HCT116 (cell line): ENCODE data around the gene EIPR1. TPM values are rescaled to one million over a fixed set of nuclear protein-coding genes. Genes with fewer than 3 reads are reported as not detected.

Source experiments
- ATAC-seq: fragments of 200-7000 bp; cut with Tn5 transposase; 2 replicates; pipeline ENCODE4 v1.9.1; 2020; ENCODE audit warnings: mild to moderate bottlenecking, moderate library complexity
- BruUV-seq: library from RNA; stranded (reverse); fragments of 400-500 nt; replicated peaks from 2 replicates; lab custom pipeline; 2021; lab: Mats Ljungman, UMichigan
- CTCF ChIA-PET: fragments of 300-600 bp; sonication (Branson Sonifier 250); formaldehyde crosslinking; loops from one replicate; lab custom pipeline; 2021; ENCODE audit warnings: antibody characterized with exemption; lab: Charles Lee
- POLR2A ChIA-PET: fragments of 300-600, 350-600 bp; sonication (Branson Sonifier 250); formaldehyde crosslinking; loops from one replicate; lab custom pipeline; 2021; ENCODE audit warnings: antibody characterized with exemption; lab: Charles Lee
- RAD21 ChIA-PET, 2 experiments: fragments of 300-600 bp; sonication (Branson Sonifier 250); formaldehyde crosslinking; loops; one replicate each; lab custom pipeline; 2023; ENCODE audit warnings: low total read pairs in 2 of 2; ENCODE audit not compliant: uncharacterized antibody in 2 of 2, unreplicated experiment in 2 of 2, low non-redundant PET in 1 of 2; lab: Charles Lee
- DNase-seq: peaks from one replicate; pipeline ENCODE4 v3.0.0-alpha.2; 2010; ENCODE audit warnings: low read depth, low spot score
- H2AFZ ChIP-seq: fragments of 200-600 bp; shearing (Covaris generic), sonication (generic); 2 replicates; pipeline ENCODE4 v1.6.1; 2017; ENCODE audit warnings: low read depth, mixed run types, mixed read lengths, antibody characterized with exemption, low read length; ENCODE audit not compliant: poor library complexity, severe bottlenecking
- H3K27ac ChIP-seq: 2 replicates; pipeline ENCODE4 v1.5.1; 2012; ENCODE audit warnings: low read depth, low read length
- H3K27me3 ChIP-seq: fragments of 200-600 bp; sonication (generic); 2 replicates; pipeline ENCODE4 v1.6.1; 2016; ENCODE audit warnings: mixed run types, low read length, mixed read lengths; ENCODE audit not compliant: insufficient read depth
- H3K36me3 ChIP-seq, 2 experiments: fragments of 200-500 bp in 1 of 2; fragments of 200-600 bp in 1 of 2; sonication (Bioruptor generic) in 1 of 2; sonication (generic) in 1 of 2; 2 replicates each; pipeline versions ENCODE4 v1.5.1 to v1.6.1; 2014 to 2016; ENCODE audit warnings: low read length in 2 of 2, inconsistent platforms in 1 of 2, mixed read lengths in 1 of 2, mixed run types in 1 of 2; ENCODE audit not compliant: insufficient read depth in 2 of 2, control insufficient read depth in 1 of 2
- H3K4me1 ChIP-seq, 2 experiments: fragments of 200-600 bp in 1 of 2; sonication (generic) in 1 of 2; 2 replicates each; pipeline versions ENCODE4 v1.5.1 to v1.6.1; 2012 to 2017; ENCODE audit warnings: low read length in 2 of 2, inconsistent platforms in 1 of 2, mild to moderate bottlenecking in 1 of 2, mixed read lengths in 1 of 2, mixed run types in 1 of 2, moderate library complexity in 1 of 2; ENCODE audit not compliant: insufficient read depth in 2 of 2, control insufficient read depth in 1 of 2
- H3K4me2 ChIP-seq: fragments of 200-600 bp; sonication (generic); 2 replicates; pipeline ENCODE4 v1.6.1; 2017; ENCODE audit warnings: mixed run types, low read length, mixed read lengths
- H3K4me3 ChIP-seq, 2 experiments: fragments of 200-600 bp in 1 of 2; sonication (generic) in 1 of 2; replicated peaks in 1 of 2; 2 replicates each; pipeline ENCODE4 v1.5.1; 2011 to 2016; ENCODE audit warnings: low read length in 2 of 2, control low read depth in 1 of 2, low read depth in 1 of 2, mild to moderate bottlenecking in 1 of 2, mixed read lengths in 1 of 2, mixed run types in 1 of 2
- H3K79me2 ChIP-seq: fragments of 200-600 bp; sonication (generic); 2 replicates; pipeline ENCODE4 v1.6.1; 2017; ENCODE audit warnings: mild to moderate bottlenecking, mixed run types, low read length, moderate library complexity, mixed read lengths; ENCODE audit not compliant: insufficient read depth
- H3K9ac ChIP-seq: fragments of 200-600 bp; sonication (generic); 2 replicates; pipeline ENCODE4 v1.6.1; 2016; ENCODE audit warnings: low read length, mixed read lengths
- H3K9me2 ChIP-seq: fragments of 200-600 bp; sonication (generic), shearing (Covaris generic); 2 replicates; pipeline ENCODE4 v1.6.1; 2017; ENCODE audit warnings: mixed run types, mild to moderate bottlenecking, moderate library complexity; ENCODE audit not compliant: insufficient read depth
- H3K9me3 ChIP-seq, 2 experiments: fragments of 200-500 bp in 1 of 2; fragments of 200-600 bp in 1 of 2; sonication (Bioruptor generic) in 1 of 2; sonication (generic) in 1 of 2; 2 replicates each; pipeline ENCODE4 v1.6.1; 2014 to 2017; ENCODE audit warnings: low read length in 2 of 2, mixed read lengths in 2 of 2, inconsistent platforms in 1 of 2, low read depth in 1 of 2, mild to moderate bottlenecking in 1 of 2, mixed run types in 1 of 2, moderate library complexity in 1 of 2; ENCODE audit not compliant: control insufficient read depth in 1 of 2, insufficient read depth in 1 of 2
- H4K20me1 ChIP-seq: fragments of 200-600 bp; sonication (generic), shearing (Covaris generic); 2 replicates; pipeline ENCODE4 v1.6.1; 2017; ENCODE audit warnings: mixed run types, mild to moderate bottlenecking, moderate library complexity; ENCODE audit not compliant: insufficient read depth
- CBX3 ChIP-seq: IDR thresholded peaks from 2 replicates; pipeline ENCODE4 v1.6.1; 2012; ENCODE audit warnings: low read depth
- EZH2 ChIP-seq: fragments of 200-600 bp; sonication (generic); IDR thresholded peaks from 2 replicates; pipeline ENCODE4 v1.6.1; 2017; ENCODE audit warnings: antibody characterized with exemption, mixed run types
- EZH2phosphoT487 ChIP-seq: fragments of 200-600 bp; IDR thresholded peaks from 2 replicates; pipeline ENCODE4 v1.6.1; 2018; ENCODE audit warnings: antibody characterized with exemption, borderline replicate concordance
- JUND ChIP-seq: IDR thresholded peaks from 2 replicates; pipeline ENCODE4 v1.6.1; 2012
- POLR2A ChIP-seq: IDR thresholded peaks from 2 replicates; pipeline ENCODE4 v1.7.0; 2011; ENCODE audit warnings: borderline replicate concordance; ENCODE audit not compliant: insufficient read depth, insufficient read length; ENCODE audit errors: extremely low read depth
- POLR2AphosphoS5 ChIP-seq: IDR thresholded peaks from 2 replicates; pipeline ENCODE4 v1.6.1; 2011; ENCODE audit warnings: mild to moderate bottlenecking, low read depth, low read length, moderate library complexity
- RAD21 ChIP-seq: IDR thresholded peaks from 2 replicates; pipeline ENCODE4 v1.6.1; 2012; ENCODE audit warnings: low read depth, mild to moderate bottlenecking
- SIN3A ChIP-seq: IDR thresholded peaks from 2 replicates; pipeline ENCODE4 v1.6.1; 2012; ENCODE audit warnings: low read depth
- SP1 ChIP-seq: IDR thresholded peaks from 2 replicates; pipeline ENCODE4 v1.6.1; 2012; ENCODE audit warnings: low read depth
- SRF ChIP-seq: IDR thresholded peaks from 2 replicates; pipeline ENCODE4 v1.6.1; 2012; ENCODE audit warnings: low read depth
- TCF7L2 ChIP-seq: IDR thresholded peaks from 2 replicates; pipeline ENCODE4 v1.7.0; 2011; ENCODE audit warnings: borderline replicate concordance, inconsistent platforms; ENCODE audit not compliant: insufficient read depth, insufficient read length; ENCODE audit errors: extremely low read depth
- ZFX ChIP-seq: fragments of 450-650 bp; IDR thresholded peaks from 2 replicates; pipeline ENCODE4 v1.6.1; 2017
- ZNF274 ChIP-seq: fragments of 200-500 bp; sonication (Bioruptor generic); IDR thresholded peaks from 2 replicates; pipeline ENCODE4 v1.6.1; 2014; ENCODE audit warnings: mild to moderate bottlenecking, low read depth, low read length, inconsistent platforms
- intact Hi-C: fragments of 100-400 bp; cut with micrococcal nuclease; formaldehyde crosslinking; loops from 2 replicates; pipeline ENCODE4 v1.10.0; 2022
- total RNA-seq: library from RNA; stranded (reverse); gene quantifications from one replicate; pipeline ENCODE4 v1.2.1, GENCODE V29; 2021; ENCODE audit not compliant: unreplicated experiment
- TF ChIP-seq, protein P1 (sequence below): IDR thresholded peaks from 2 replicates; pipeline ENCODE4 v1.6.1; 2012
- TF ChIP-seq, protein P2 (sequence below): IDR thresholded peaks from 2 replicates; pipeline ENCODE4 v1.6.1; 2011; ENCODE audit warnings: mild to moderate bottlenecking, low read length, moderate library complexity; ENCODE audit not compliant: insufficient replicate concordance; ENCODE audit errors: extremely low read depth
- TF ChIP-seq, protein P3 (sequence below): IDR thresholded peaks from 2 replicates; pipeline ENCODE4 v1.6.1; 2012; ENCODE audit warnings: low read depth

EIPR1 gene
- total RNA-seq, 1 experiment from 2014 or later = 36.9 TPM

DNA sequence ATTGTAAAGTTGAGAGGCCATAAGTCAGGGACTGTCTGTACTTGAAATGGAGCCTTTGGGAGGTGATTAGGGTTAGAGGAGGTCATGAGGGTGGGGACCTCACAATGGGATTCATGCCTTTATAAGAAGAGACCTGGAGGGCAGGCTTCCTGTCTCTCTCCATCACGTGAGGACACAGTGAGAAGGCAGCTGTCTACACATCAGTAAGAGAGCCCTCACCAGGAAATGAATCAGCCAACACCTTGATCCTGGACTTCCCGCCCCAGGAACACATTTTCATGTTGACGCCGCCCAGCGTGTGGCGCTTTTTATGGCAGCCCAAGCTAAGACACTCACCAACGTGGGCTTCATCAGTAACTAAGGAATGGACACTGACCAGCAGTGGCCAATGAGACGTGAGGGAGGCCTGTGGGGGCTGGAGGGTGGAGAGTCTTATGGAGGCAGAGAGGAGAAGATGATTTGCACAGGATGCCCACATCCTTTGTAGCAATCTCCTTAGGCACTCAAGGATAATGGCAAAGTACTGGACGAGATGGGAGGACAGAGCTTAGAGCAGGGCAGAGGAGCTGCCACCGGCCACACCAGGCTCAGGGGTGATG, 162.7 kb downstream of the EIPR1 start:
- TF ChIP-seq POLR2AphosphoS5 (no peak), SIN3A (no peak), EZH2 (no peak), RAD21 (no peak), TCF7L2 (no peak), SP1 (no peak), EZH2phosphoT487 (no peak), CBX3 (no peak), SRF (no peak), ZFX (no peak), JUND (no peak), POLR2A (no peak), ZNF274 (no peak)
- TF ChIP-seq, protein P1, sequence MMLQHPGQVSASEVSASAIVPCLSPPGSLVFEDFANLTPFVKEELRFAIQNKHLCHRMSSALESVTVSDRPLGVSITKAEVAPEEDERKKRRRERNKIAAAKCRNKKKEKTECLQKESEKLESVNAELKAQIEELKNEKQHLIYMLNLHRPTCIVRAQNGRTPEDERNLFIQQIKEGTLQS = no peak
- TF ChIP-seq, protein P2, sequence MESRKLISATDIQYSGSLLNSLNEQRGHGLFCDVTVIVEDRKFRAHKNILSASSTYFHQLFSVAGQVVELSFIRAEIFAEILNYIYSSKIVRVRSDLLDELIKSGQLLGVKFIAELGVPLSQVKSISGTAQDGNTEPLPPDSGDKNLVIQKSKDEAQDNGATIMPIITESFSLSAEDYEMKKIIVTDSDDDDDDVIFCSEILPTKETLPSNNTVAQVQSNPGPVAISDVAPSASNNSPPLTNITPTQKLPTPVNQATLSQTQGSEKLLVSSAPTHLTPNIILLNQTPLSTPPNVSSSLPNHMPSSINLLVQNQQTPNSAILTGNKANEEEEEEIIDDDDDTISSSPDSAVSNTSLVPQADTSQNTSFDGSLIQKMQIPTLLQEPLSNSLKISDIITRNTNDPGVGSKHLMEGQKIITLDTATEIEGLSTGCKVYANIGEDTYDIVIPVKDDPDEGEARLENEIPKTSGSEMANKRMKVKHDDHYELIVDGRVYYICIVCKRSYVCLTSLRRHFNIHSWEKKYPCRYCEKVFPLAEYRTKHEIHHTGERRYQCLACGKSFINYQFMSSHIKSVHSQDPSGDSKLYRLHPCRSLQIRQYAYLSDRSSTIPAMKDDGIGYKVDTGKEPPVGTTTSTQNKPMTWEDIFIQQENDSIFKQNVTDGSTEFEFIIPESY = no peak
- TF ChIP-seq, protein P3, sequence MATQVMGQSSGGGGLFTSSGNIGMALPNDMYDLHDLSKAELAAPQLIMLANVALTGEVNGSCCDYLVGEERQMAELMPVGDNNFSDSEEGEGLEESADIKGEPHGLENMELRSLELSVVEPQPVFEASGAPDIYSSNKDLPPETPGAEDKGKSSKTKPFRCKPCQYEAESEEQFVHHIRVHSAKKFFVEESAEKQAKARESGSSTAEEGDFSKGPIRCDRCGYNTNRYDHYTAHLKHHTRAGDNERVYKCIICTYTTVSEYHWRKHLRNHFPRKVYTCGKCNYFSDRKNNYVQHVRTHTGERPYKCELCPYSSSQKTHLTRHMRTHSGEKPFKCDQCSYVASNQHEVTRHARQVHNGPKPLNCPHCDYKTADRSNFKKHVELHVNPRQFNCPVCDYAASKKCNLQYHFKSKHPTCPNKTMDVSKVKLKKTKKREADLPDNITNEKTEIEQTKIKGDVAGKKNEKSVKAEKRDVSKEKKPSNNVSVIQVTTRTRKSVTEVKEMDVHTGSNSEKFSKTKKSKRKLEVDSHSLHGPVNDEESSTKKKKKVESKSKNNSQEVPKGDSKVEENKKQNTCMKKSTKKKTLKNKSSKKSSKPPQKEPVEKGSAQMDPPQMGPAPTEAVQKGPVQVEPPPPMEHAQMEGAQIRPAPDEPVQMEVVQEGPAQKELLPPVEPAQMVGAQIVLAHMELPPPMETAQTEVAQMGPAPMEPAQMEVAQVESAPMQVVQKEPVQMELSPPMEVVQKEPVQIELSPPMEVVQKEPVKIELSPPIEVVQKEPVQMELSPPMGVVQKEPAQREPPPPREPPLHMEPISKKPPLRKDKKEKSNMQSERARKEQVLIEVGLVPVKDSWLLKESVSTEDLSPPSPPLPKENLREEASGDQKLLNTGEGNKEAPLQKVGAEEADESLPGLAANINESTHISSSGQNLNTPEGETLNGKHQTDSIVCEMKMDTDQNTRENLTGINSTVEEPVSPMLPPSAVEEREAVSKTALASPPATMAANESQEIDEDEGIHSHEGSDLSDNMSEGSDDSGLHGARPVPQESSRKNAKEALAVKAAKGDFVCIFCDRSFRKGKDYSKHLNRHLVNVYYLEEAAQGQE = no peak
- H3K9ac ChIP-seq = no peak overlapping the region
- ChIA-PET CTCF (no interaction called here), POLR2A (no interaction called here), RAD21 (no interaction called here)
- no peaks in the 10 kb centered on the region for H3K9me2 ChIP-seq
- H3K4me1 ChIP-seq = no peaks in the 10 kb centered on the region
- intact Hi-C loops = no loop called here
- ATAC-seq (no peak), DNase-seq (no peak)
- no peaks in the 10 kb centered on the region; a peak in 1 of 4 replicates for H3K36me3 ChIP-seq
- no peak overlapping the region for H3K4me2 ChIP-seq
- H3K79me2 ChIP-seq = 0 out of 2 replicates have a peak, but pooled peaks cover 17% of the 10 kb centered on the region
- H3K27me3 ChIP-seq = no peaks in the 10 kb centered on the region
- no peak overlapping the region for H3K4me3 ChIP-seq
- H2AFZ ChIP-seq = no peak overlapping the region
- BruUV-seq = no TSS peak
- no peak overlapping the region for H3K27ac ChIP-seq
- H3K9me3 ChIP-seq = no peaks in the 10 kb centered on the region
- H4K20me1 ChIP-seq = no peaks in the 10 kb centered on the region
